Omental fat pad (tissue), 4 donors: ENCODE measurements around the gene BDH2. TPM values are rescaled to one million over a fixed set of nuclear protein-coding genes. Genes with fewer than 3 reads are reported as not detected.

Source experiments
- ATAC-seq: fragments of 150-250 bp; one replicate; pipeline ENCODE4 v1.9.1; 2016; ENCODE audit warnings: mild to moderate bottlenecking, moderate library complexity; ENCODE audit not compliant: low FRiP score
- DNase-seq: peaks from one replicate; pipeline ENCODE4 v3.0.0-alpha.2; 2019; ENCODE audit warnings: low spot score
- total RNA-seq, 4 donors: library from RNA; depleted of rRNA; stranded (reverse); fragments of >200 nt; gene quantifications; one replicate each; pipeline ENCODE4 v1.1.0, GENCODE V29; 2016
- TF ChIP-seq, protein P1 (sequence below), 3 donors: fragments of 450-650 bp; IDR thresholded peaks; one replicate each; pipeline ENCODE4 v1.5.1; 2016 to 2017; ENCODE audit warnings: antibody characterized with exemption in 3 of 3, mild to moderate bottlenecking in 3 of 3, moderate library complexity in 2 of 3

BDH2 gene
- total RNA-seq, 4 donors from 2014 or later, result 32.9 to 79.9 (median 49.3) TPM

DNA sequence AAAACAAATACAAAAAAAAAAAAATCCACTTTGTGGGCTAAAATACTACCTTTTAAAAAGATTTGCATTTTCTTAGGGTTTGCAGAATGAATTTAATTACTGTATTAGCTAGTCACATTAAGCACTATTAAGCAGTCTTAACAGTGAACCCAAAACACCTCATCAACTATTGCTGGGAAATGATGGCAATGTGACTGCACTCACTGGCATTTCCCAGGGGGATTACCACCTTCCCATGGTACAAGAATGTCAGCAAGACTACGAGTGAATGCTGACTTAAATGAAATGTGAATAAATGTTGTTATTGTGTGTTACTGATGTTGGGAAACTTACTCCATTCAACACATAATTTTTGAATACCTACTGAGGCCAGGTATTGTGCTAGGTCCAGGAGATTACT, 13.1 kb downstream of the BDH2 start:
- TF ChIP-seq, protein P1, sequence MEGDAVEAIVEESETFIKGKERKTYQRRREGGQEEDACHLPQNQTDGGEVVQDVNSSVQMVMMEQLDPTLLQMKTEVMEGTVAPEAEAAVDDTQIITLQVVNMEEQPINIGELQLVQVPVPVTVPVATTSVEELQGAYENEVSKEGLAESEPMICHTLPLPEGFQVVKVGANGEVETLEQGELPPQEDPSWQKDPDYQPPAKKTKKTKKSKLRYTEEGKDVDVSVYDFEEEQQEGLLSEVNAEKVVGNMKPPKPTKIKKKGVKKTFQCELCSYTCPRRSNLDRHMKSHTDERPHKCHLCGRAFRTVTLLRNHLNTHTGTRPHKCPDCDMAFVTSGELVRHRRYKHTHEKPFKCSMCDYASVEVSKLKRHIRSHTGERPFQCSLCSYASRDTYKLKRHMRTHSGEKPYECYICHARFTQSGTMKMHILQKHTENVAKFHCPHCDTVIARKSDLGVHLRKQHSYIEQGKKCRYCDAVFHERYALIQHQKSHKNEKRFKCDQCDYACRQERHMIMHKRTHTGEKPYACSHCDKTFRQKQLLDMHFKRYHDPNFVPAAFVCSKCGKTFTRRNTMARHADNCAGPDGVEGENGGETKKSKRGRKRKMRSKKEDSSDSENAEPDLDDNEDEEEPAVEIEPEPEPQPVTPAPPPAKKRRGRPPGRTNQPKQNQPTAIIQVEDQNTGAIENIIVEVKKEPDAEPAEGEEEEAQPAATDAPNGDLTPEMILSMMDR (IDR thresholded peaks at IDR 0.05), result no peak
- no peak for ATAC-seq
- no peak for DNase-seq

DNA sequence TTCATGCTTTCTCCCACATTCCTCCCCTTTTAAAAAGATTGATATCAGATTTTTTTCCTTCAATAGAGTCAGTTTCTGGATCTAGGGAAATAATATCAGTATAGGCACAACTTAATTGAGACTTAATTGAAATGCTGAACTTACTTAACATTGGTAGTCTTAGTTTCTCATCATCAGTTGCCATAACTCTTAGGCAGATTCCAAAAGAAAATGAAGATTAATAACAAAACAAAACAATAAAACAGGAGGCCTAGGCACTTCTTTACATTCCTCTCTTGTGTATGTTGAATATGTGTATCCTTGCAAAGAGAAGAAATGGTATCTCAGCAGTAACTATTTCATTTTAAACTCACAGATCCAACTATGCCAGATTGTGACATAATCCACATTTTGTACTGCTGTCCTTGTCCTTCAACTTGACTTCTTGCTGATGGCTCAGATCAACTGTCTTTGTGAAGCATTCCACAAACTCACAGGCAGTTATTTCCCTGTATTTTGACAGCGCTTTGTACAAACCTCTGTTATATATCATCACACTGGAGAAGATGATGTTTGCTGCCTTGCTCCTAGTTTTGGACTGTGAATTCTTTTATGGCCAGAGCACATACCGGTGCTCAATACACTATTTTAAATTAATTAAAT, 14.0 kb downstream of the BDH2 start:
- ATAC-seq (no peak), DNase-seq (no peak)
- TF ChIP-seq, protein P1 (IDR thresholded peaks at IDR 0.05), result no peak

DNA sequence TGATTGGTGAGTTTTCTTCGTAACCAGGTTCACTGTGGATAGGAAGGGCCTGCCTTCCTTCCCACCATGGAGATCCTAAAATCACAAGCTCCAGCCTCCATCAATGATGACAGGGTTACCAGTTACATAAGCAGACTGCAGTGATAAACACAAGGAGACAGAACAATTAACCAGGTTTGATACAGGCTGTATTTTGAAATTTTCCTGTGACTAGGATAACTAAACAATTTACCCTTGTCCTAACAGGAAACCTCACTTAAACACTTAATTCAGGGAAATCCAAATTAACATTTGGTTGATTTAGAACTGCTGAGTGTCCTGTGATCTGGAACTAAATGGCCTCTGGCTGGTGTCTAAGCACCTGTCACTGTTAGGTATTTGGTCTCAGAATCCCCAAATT, 20.0 kb downstream of the BDH2 start:
- DNase-seq (no peak), ATAC-seq (no peak)
- TF ChIP-seq, protein P1 (IDR thresholded peaks at IDR 0.05), result no peak

DNA sequence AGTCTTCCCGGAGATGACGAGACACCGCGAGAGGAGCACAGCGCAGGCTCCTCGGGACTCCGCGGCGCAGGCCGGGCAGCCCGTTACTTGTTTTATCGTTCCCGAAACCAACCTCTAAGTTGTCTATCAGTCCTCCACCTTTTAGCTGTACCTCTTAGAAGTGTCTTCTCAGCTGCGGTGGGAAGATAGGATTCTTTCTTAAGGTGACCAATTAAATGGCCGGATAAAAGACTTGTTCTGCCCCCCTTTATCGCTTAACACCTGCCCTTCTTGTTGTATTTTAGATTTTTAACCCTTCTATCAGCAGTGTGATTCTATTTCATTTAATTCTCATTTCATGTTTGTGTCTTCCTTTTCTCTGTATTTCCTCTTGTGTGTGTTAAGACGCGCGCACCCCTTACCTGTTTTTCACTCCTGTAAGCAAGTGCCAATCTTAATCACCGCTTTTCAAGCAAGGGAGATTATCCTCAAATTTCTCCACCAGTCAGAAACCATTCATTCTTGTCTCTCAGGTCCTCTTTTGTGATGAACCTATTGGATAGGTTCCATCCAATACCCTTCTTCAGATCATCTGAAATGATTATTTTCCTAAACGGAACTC, 22.8 kb downstream of the BDH2 start, which contains the start of gene SLC9B2:
SLC9B2 (minus strand) TSS at position 15 of the 601 bp plus-strand sequence. CDS start 9,211 bp downstream, outside the sequence.
- DNase-seq (no peak), ATAC-seq (no peak)
- TF ChIP-seq, protein P1 (IDR thresholded peaks at IDR 0.05), result no peak

DNA sequence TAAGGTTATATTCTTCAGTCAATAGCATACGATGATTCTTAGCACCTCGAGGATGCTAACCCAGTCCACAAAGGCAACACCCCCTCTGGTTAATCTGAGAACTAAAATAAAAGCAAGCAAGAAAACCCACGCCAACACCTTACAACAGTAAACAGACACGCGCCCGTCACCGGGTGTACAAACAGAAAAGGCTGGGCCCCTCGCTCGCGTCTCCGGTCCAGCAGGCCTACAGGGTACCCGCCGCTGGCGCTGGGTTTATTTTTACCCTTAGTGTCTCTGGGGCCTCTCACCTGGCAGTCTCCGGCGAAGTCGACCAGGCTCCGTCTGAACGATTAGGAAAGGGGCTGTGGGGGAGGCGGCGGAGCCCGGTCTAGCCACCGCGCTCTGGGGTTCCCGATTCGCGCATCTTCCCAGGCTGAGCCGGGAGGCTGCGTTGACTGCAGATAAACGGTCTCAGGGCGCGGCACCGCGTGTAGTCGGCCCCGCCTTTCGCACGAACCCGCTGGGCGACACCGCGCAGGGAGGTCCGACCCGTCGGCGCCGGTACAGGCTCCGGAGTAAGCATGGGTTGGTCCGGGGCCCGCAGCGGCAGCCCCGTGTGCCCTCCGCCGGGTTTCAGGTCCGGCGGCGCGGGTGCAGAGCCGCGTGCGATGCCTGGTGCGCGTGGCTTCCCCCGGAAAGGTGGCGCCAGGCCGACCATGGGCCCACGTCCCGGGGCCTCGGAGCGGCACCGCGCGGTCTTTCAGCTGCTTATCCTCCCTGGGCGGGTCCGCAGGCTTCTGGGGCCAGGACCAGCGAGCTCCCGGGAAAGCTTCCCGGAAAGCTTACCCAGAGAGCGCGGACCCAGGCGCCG, 23.5 kb downstream of the BDH2 start:
- peak; percentile 83 for ATAC-seq
- TF ChIP-seq, protein P1 (IDR thresholded peaks at IDR 0.05), result no peak
- DNase-seq, result peak; percentile 30

DNA sequence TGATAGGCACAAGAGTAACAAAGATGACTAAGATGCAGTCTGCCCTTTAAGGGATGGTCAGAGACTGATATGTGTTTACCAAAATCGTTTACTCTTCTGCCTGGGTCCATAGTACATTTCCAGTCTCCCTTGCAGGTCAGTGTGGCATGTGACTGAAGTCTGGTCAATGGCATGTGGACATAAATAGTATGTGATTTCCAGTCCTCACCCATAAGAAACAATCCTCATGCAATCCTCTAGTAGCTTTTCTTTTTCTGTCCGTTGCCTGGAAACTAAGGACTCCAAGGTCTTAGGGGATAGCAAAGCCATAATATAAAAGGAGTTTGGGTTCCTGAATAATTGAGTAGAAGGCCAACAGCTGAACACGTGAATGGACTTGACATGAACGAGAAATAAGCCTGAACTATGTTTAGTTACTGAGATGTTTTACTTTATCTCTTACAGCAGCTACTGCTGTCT, 24.2 kb downstream of the BDH2 start:
- TF ChIP-seq, protein P1 (IDR thresholded peaks at IDR 0.05), result no peak
- no peak for DNase-seq
- ATAC-seq, result no peak
